GM19455 (cell line): Measurements from ENCODE around the gene FGFR1OP2.

Experiments
- ATAC-seq: cut with Tn5 transposase; IDR thresholded peaks from one replicate; pipeline ENCODE4 v1.9.1; 2021; ENCODE audit not compliant: unreplicated experiment

FGFR1OP2 gene

DNA sequence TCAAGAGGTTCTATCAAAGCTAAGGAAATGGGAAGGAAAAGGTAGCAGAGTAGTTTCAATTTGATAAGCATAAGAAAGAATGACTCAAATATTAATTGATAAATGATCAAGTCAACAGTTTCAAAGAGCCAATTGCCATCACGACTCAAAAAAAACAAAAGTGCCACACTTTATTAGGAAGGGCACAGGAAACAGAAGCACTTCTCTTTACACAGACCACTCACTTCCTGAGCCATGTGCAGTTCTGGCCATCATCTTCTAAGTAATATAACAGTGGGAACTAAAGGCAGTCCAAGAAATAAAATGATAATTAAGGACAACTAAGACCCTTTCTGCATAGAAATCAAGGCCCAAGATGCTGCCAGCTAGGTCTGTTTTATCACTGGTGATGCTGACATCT is 62.7 kb downstream of the FGFR1OP2 start:
- ATAC-seq: no peak

DNA sequence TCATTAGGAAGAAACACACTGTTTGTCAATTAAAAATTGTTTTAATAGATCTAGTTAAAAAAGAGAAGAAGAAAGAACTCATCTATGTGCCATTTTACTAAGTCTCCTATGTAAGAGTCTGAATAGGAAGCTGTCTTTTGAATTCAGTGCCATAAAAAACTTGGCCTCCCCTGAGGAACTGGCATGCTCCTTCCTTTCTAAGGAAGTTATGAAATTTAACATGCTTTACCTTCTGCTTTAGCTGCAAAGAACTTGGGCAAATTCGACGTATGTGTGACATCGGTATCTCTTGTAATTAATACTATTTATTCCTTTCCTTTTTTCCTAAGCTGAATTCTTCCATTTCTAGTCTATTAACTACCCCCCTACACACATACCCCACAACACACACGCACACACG is 63.4 kb downstream of the FGFR1OP2 start:
- no peak for ATAC-seq

DNA sequence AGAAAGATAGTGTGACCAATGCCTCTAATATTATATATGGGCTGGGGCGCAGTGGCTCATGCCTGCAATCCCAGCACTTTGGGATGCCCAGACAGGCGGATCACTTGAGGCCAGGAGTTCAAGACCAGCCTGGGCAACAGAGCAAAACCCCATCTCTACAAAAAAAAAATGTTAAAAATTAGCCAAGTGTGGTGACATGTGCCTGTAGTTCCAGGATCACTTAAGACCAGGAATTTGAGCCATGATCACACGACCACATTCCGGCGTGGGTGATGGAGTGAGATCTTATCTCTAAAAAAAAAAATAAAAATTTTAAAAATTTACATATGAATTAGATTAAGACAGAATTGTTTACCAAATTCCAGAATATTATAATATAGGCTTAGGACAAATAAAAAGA is 63.9 kb downstream of the FGFR1OP2 start:
- ATAC-seq: no peak

DNA sequence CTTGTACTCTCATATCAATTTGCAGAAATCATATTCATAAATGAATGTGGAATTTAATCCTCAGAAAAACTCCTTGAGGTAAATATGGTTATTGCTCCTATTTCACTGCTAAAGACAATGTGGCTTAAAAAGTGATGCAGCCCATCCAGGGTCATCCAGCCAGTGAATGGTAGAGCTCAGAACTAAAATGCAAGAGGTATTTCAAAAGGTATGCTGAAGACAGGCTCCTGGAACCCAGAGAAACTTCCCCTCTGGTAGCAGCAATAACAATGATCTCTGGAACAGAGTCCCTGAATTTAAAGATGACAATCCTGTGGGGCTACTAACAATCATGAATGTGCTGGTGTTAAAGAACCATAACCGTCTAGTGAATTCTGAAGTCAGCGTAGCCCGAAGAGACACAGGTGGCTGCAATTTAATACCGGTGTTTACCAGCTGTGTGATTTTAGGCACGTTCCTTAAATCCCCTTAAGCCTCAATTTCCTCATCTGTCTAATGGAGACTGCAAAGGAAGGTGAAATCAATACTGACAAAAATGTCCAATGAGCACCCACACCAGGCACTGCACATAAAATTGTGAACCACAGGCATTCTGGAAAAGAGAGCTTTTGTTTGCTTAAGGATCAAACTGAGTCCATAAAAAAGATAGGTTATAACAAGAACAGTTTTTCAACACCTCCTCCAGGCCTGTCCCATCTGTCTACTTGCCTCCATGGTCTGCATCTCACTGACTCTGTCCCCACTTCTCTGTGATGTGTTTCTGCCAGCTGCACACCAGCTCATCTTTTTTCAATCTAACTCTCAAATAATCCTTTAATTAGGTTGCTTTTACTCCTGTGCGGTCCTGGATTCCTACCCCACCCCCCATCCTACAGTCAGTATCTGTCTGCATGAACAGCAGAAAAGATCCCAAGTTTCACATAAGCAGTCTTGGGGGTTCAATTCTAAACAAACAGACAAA is 65.4 kb downstream of the FGFR1OP2 start:
- no peak for ATAC-seq

DNA sequence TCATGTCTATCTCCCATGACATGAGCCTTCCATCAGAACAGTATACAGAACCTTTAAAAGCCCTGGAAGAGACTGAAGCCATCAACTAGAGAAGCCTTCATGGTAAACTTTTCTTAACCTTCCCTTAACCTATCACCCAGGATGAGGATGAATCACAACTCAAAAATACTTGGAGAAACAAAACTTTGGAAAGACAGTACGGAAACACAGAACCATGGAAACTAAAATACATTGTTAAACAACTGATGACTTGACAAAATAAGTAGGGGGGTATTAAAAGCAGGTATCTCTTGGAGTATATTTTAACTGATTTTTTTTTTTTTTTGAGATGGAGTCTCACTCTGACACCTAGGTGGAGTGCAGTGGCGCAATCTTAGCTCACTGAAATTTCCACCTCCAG is 67.2 kb downstream of the FGFR1OP2 start:
- no peak for ATAC-seq

DNA sequence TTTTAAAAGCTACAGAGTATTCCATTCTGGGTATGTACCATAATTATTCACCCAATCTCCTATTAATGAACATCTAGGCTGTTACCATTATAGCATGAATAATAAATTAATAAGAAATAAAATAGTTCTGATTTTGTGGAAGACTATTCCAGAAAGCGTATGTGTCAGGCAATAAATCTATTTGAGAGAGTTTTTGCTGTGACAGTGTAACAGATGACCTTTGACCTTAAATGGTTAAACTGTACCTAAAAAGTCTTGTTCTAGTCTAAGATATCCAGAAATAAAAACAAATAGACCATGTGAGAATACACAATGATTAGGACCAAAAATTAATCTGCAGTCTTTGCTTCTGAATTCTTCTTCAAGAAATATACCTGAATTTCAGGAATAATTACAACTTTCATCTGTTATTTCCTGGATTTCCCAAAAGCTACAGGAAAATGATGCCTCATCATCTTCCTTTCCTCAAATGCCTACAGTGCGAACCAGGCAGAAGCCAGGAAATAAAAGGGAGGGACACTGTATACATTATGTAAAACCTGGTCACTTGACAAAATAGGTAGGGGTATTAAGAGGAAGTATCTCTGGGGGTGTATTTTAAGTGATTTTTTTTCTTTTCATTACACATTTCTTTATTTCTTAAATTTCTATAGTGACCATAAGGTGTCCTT is 68.7 kb downstream of the FGFR1OP2 start:
- ATAC-seq: no peak

DNA sequence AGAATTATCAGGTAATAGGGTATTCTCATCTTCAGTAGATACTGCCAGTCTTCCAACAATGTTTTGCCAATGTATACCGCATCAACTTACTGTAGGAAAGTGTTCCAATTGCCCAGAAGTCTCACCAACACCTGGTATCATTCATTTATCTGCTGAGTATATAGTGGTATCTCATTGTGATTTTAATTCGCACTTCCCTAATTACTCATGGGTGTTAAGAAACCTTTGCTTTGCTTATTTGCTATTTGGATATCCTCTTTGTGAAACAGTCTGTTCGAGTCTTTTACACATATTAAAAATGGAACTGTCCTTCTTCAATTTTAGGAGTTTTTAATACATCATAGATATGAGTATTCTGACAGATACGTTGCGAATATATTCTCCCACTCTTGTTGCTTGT is 69.8 kb downstream of the FGFR1OP2 start:
- no peak for ATAC-seq

DNA sequence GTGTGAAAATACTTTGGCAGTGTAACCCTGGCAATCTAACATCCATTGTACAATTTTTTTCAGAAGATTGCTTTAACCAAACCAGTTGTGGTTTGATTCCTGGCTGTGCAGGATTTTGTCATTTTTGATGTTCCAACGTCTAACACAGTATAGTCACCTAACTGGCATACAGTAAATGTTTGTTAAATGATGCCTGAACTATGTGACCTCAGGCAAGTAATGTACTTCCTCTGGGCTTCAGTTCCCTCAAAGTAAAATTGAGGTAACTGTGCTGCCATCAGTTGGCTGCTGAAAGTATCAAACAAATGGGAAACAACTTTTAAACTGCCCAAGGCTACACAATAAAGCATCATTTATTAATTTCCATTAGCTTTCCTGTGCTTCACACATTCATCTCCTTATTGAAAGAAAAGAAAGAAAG is 71.6 kb downstream of the FGFR1OP2 start:
- no peak for ATAC-seq

DNA sequence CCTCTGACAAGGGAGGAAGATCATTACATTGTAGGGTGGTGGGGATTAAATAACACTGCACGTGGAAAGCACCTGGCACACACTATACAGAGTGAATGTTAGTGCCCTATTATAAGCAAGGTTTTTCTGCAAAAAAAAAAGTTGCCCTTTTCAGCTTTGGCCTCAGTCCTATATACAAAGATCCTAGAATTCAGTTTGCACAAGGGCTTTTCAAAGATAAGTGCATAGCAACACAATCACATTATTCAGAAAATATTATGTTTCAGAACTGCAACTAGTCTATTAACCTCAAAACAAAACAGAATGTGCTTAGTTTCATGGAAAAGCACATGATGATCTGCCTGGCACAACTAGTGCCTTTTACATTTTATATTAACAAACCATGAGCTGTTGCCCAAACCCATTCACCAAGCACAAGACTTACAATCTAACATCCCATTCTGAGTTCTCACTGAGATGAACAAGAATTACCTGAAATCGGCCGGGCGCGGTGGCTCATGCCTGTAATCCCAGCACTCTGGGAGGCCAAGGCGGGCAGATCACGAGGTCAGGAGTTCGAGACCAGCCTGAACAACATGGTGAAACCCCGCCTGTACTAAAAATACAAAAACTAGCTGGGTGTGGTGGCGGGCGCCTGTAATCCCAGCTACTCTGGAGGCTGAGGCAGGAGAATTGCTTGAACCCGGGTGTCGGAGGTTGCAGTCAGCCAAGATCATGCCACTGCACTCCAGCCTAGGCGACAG is 74.1 kb downstream of the FGFR1OP2 start:
- no peak for ATAC-seq

DNA sequence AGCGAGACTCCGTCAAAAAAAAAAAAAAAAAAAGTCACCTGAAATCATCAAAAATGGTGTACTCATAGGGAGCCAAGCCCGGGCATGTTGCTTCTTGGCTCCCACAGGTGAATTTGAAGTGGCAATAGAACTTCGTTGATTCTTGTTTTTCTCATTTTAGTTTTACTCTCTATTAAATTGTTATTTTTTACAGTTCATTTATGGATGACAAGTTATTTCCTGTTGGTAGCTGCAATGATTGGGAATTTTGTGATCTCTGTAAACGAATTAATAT is 74.6 kb downstream of the FGFR1OP2 start:
- no peak for ATAC-seq

DNA sequence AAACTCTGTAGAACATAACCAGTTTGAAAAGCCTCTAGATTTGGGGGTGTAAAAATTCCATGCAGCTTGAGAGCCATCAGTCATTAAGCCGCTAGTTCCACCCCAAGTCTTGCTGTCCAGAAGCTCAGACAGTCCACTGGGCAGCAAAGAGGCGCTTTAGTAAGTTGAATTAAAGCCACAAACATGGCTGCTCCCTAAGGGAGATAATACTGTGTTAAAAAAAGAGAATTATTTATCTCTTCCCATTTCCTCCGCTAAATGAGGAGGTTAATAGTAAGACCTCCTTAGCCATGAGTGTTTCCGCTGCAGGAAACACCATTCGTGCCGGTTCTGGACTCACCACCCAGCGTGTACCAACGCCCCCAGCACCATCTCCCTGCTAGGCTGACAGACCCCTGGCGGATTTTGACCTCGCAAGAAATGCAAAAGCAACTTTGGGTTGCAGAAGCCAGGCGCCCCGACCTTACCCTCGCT is 75.4 kb downstream of the FGFR1OP2 start:
- peak; percentile 33 for ATAC-seq

DNA sequence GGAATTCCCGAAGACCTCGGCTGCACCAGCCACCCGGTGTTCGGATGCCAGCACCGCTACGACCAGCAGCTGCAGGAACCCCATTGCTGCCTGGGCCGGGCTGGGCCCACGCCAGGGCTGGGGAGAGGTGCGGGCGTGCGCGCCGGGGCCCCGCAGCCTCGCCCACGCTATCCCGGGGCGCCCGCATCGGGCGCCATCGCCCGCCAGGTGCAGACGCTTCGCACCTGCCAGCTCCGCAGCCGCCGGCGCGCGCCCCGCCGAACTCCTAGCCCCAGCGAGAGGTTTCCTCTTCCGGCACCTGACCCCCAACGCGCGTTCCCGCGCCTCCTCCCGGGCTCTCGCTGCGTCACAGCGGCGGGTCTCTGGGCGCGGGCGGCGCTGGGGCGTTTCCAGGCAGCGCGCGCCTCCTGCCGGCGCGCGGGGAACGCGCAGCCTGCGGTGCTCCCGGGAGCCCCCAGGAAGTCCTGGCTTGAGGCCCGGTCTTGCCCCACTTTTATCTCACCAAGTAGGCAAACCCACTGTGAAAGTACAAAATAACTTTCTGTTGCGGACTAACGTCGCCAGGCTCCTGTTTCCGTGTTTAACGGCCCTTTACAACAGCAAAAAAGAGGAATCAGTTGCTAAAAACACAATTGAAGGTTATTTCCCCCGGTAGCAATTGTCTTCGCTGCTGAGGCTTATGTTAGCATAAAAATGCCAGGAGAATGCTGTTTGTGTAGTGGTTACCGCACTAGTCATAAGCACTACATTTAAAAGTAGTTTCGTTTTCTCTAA is 76.0 kb downstream of the FGFR1OP2 start, which contains the start of gene TM7SF3:
TSS of gene TM7SF3 (minus strand) at position 300 of the 774 bp plus-strand sequence. CDS start at position 84, 216 bp downstream.
- peak; percentile 79 for ATAC-seq

DNA sequence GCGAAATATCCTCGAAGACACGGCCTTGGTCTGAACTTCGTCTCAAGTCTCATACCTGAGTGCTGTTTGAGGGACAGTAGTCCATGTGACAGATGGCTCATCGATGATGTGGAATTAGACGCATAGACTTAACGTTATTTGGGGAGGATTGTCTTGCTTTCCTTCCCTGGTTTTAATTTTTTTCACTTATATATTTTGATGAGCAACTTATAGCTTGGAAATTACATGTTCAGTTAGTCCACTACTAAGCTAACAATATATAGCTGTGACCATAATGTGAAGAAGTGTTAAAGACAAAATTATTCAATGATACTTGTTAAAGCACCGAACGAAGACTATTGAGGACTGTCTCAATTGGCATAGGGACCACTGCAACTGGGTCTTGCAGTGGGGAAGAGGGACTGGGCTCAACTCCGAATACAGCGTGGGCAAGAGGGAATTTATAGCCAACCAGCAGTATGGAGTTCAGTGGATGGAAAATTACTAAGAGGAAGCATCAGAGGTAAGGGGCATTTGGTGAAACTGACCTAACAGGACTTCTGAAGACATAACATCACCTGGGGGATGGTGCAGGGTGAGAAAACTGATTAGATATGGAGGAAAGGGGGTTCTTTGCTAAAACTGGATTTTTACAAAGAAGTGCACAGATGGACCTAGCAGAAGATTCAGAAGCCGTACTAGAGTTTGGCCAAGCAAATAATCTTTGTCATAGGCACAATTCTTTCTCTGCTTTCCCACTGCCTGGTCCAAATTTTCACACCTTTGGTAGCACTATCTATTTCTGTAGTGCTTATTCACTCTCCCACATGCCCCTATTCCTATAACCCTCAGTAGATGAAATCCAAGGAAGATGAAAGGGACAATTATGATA is 76.8 kb downstream of the FGFR1OP2 start:
- no peak for ATAC-seq

DNA sequence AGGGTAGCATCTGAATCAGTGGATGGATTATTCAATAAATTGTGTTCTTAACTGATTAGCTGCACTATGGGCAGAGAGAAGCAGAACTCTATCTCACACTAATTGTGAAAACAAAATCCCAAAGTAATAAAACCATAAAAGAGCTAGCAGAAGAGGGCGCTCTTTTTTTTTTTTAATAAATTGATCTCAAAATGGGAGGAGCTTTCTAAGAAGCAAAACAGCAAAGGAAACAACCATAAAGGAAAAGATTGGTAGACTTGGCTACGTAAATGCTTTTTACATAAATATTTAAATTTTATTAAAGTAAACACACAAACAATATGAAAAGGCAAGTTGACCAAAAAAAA is 77.4 kb downstream of the FGFR1OP2 start:
- ATAC-seq: no peak
